Activated naive CD4-positive, alpha-beta T cell (primary cell): Measurements from ENCODE around the gene HSD17B11.
"Not testable (repeated sequence)": the region's sequence is repeated elsewhere in the genome, so short reads cannot be mapped to it uniquely, and the experiment has no call there.

ENCODE experiments used
- DNase-seq, 4 experiments: peaks; one replicate each; lab custom pipeline; 2025; lab: John Stamatoyannopoulos, UW

The HSD17B11 gene

DNA sequence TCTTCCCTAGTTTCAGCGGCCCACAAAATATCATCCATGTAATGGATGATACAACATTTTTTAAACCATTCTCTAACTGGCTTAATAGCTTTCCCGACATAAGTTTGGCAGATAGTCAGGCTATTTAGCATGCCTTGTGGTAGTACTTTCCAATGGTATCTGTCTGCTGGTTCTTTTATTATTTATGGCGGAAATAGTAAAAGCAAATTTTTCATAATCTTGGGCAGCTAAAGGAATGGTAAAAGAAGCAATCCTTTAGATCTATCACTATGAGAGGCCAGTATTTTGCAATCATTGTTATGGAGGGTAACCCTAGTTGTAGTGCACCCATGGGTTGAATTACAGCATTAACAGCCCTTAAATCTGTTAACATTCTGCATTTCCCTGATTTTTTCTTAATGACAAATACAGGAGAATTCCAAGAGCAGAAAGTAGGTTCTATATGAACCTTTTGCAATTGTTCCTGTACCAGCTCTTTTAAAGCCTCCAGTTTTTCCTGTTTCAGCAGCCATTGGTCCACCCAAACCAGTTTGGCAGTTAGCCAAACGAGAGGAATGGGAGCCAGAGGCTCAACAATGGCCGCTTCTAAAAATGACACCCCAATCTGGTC lies 14.3 kb upstream of the HSD17B11 start:
- DNase-seq, result no peak

DNA sequence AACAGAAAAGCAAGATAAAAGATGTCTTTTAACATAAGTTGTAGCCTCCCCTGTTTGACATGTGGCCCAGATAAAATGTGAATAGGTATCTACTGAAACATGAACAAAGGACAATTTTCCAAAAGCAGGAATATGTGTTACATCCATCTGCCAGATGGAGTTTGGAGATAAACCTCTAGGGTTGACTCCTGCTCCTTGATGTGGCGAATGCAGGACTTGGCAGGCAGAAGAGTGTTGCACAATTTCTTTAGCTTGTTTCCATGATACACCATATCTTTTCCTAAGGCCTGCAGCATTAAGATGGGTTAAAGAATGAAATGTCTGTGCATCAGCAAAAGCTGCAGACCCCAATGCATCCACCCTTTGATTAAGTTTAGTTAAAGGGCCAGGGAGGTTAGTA lies 12.7 kb upstream of the HSD17B11 start:
- DNase-seq, result not testable (repeated sequence)

DNA sequence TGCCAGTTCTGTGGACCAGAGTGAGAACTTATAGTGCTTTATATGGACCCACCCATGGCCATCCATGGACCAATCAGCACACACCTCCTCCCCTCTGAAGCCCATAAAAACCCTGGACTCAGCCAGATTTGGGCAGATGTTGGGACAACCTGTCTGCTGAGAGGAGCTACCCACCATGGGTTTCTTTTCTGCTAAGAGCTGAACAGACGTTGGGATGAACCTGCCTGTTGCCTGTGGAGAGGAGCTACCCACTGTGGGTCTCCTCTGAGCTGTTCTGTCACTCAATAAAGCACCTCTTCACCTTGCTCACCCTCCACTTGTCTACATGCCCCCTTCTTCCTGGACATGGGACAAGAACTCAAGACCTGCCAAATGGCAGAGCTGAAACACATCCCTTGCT lies 9.0 kb upstream of the HSD17B11 start:
- no peak for DNase-seq

DNA sequence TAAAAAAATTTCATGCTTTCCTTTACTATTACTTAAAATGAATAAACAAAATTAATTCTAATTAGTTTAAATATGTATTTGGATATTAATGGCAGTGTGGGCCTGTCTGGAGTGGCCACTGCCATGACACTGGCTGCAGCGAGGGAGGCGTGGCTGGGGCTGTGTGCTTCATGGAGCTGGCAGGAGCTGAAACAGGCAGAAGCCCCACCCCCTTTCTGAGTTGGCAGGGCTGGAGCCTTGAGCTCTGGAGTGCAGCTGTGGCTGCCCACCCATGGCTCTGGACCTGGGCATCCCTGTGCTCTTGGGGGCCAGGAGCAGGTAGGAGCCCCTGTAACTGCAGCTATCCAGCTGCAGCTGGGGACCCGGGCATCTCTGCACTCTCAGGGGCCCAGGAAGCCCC lies 8.2 kb upstream of the HSD17B11 start:
- no peak for DNase-seq

DNA sequence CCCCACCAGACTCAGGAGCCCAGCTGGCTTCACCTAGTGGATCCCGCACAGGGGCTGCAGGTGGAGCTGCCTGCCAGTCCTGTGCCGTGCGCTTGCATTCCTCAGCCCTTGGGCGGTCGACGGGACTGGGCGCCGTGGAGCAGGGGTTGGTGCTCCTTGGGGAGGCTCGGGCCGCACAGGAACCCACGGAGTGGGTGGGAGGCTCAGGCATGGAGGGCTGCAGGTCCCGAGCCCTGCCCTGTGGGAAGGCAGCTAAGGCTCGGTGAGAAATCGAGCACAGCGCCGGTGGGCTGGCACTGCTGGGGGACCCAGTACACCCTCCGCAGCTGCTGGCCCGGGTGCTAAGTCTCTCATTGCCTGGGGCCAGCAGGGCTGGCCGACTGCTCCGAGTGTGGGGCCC lies 4.9 kb upstream of the HSD17B11 start:
- DNase-seq, result not testable (repeated sequence)

DNA sequence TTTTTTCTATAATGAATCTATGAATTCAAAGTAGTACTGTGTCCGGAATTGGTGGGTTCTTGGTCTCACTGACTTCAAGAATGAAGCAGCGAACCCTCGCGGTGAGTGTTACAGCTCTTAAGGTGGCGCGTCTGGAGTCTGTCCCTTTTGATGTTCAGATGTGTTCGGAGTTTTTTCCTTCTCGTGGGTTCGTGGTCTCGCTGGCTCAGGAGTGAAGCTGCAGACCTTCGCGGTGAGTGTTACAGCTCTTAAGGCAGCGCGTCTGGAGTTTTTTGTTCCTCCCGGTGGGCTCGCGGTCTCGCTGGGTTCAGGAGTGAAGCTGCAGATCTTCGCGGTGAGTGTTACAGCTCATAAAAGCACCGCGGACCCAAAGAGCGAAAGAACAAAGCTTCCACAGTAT lies 4.1 kb upstream of the HSD17B11 start:
- DNase-seq, result not testable (repeated sequence)

DNA sequence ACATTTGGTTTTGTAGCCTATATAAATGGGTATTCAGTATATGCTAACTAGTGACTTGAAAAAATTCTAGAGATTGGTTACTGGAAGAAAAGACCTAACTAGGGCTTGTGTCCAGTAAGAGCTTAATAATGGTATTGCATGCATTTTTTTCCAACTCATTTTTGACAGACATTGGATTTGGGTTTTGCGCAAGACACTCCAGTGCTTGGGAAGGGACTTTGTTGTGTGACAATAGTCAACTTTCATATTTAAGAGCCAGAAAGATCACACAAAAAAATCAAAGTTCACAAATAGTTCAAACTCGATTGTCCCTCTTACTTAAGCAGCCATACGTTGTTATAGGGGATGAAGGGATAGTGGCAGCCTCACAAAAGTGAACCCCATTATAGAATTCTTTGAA lies 1.2 kb upstream of the HSD17B11 start:
- DNase-seq, result no peak

DNA sequence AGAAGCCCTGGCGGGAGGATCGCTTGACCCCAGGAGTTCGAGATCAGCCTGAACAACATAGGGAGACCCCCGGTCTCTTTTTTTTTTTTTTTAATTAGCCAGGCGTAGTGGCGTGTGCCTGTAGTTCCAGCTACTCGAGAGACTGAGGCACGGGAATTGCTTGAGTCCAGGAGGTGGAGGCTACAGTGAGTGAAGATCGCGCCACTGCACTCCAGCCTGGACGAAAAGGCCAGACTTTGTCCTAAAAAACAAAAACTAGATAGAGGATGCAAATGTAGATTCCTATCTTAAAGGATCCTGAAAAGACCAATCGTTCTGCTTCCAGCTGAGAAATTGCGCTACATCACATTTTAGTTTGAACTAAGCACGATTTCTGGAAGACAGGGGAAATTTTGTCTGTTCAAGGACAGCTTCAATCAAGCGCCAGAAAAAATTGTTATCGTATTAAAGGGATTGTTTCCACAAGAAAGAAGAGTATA lies 627 bp upstream of the HSD17B11 start:
- no peak for DNase-seq

DNA sequence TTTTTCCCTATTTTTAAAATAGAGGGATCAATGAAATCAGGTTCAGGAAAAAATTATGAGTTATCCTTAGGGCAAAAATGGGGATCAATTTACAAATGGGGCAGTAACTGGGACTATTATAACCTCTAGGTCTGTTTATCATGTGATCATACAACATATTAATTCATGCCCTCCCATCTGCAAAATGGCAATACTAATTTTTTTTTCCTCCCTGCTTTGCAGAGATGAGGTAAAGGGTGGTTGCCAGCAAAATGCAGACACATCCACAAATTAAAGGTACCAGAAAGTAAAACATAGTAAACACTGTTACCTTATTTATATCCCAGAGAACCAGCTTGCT lies 467 bp downstream of the HSD17B11 start:
- DNase-seq, result no peak

DNA sequence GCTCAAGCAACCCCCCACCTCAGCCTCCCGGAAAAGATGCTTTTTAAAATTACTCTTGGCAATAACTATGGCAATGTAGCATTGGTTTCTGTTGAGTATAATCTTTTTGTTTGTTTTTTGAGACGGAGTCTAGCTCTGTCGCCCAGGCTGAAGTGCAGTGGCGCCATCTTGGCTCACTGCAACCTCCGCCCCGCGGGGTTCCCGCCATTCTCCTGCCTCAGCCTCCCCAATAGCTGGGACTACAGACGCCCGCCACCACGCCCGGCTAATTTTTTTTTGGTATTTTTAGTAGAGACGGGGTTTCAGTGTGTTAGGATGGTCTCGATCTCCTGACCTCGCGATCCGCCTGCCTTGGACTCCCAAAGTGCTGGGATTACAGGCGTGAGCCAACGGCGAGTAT lies 933 bp downstream of the HSD17B11 start:
- DNase-seq, result not testable (repeated sequence)

DNA sequence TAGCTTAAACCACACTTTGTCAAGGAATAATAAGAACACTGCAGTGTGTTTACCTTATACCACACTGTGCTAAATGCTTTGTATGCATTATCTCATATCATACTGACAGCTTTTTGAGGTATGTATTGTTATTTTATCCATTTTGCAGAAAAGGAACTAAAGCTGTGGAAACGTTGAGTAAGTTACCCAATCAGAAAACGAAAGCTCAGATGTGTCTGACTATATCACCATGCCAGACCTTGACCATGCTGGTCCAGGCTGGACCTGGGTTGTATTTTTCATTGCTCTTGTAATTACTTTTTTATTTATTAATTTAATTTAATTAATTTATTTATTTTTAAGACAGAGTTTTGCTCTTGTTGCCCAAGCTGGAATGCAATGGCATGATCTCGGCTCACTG lies 2.1 kb downstream of the HSD17B11 start:
- no peak for DNase-seq

DNA sequence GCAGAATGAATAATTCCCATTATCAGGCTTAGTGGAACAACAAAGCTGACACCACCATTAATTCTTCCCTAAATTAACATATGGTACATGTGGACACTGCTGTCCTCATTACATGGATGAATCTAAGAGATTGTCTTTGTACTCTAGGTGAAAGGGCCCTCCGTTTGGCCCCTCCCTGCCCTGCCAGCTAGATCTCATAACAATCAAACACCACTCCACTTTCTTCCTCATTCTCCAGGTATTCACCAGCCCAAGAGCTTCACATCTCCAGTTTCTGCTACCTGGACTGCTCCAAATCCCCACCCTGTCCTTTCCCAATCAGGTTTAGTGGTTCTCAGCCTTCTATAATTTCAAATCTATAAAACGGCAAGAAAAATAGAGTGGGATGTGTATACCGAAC lies 3.8 kb downstream of the HSD17B11 start:
- no peak for DNase-seq

DNA sequence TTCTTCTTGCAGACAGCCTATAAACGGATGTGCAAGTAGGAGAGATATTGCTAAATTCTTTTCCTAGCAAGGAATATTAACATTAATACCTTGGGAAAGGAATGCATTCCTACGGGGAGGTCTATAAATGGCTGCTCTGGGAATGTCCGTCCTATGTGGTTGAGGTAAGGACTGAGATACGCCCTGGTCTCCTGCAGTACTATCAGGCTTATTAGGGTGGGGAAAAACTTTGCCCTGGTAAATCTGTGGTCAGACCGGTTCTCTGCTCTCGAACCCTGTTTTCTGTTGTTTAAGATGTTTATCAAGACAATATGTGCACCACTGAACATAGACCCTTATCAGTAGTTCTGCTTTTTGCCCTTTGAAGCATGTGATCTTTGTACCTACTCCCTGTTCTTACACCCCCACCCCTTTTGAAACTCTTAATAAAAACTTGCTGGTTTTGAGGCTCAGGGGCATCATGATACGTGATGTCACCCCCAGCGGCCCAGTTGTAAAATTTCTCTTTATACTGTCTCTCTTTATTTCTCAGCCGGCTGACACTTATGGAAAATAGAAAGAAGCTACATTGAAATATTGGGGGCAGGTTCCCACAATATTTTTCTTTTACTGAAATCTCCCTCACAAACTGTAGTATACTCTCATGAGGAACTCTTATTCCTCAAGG lies 6.4 kb downstream of the HSD17B11 start:
- not testable (repeated sequence) for DNase-seq

DNA sequence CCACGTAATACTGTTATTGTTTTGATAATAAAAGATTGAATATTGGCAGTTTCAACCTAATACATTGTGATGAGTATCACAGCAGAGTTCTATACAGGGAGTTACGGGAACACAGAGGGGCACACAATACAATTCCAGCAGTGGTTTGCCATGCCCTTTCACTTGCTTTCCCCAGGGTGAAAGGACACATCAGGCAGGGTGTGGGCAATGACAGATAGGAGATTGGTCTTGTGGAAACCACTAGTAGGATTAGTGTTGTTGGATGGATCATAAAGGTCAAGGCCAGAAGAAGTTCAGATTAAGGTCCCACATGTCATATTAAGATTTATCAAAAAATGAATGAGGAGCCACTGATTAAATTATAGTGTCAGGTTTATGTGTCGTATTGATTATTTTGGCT lies 8.1 kb downstream of the HSD17B11 start:
- DNase-seq, result no peak

DNA sequence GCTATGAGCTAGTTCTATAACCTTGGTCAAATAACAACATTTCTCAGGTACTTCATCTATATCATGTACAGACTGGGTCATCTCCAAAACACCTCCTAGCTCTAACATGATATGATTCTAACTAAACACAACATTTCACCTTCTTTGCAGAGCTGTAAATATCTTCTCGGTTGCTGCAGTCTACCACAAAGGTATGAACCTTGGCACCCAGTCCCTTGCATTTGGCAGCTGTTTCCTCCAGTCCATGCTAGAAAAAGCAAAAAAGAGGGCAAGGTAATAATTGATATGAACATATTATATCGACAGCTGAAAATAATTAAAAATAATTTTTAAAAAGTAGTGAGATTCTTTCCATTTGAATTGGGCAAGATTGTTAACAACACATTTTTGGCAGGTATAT lies 8.9 kb downstream of the HSD17B11 start:
- no peak for DNase-seq

DNA sequence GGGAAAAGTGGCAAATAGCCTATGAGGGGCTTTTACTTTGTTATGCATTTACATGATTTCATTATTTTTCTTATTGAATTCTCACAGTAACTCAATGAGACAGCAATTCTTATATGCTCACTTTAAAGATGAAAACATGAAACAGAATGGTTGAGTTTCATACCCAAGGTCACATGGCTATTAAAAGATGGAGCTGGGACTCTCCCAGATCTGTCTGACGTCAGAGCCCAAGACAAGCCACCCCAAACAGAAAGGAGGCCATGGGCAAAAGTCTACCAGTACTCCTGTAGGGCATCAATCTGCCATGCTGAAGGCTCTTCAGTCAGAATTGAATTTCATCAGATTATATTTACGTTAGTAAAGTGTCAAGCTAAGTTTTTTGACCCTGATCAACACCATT lies 13.2 kb downstream of the HSD17B11 start:
- DNase-seq, result no peak

DNA sequence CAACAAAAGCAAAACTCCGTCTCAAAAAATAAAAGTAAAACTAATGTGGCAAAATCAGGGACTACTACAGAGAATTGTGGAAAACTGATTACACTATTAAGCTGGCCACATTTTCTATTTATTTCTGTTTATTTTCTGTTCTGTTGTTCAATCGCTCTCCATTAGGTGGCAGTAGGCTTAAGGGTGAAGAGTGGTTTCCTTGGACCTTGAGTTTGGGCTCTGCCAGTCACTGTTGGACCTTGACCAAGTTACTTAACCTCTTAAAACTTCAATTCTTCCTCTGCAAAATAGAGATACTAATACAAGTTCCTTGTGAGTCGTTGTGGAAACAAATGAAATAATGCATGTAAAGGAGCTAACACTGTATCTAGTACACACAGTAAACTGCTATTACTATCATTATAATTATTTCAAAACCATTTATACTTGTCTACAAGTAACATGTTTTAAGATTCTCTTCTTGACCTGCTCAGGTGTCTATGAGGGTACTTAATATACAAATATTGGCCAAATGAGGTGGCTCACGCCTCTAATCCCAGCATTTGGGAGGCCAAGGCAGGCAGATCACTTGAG lies 15.2 kb downstream of the HSD17B11 start:
- no peak for DNase-seq

DNA sequence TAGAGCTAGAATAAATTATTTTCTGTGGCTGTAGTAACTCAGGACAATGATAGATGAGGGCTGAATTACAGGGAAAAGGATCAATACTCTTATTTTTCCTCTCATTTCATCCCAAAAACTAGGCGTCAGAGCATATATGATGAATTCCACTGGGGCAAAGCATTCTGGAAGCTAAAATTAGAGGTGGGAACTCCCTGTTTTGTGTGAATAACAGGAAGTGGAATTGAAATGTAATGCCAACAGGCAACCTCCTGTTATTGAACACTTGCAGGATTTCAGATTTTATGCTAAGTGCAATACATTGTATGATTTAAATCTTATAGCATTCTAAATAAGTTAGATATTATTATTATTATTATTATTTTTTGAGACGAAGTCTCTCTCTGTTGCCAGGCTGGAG lies 20.9 kb downstream of the HSD17B11 start:
- no peak for DNase-seq

DNA sequence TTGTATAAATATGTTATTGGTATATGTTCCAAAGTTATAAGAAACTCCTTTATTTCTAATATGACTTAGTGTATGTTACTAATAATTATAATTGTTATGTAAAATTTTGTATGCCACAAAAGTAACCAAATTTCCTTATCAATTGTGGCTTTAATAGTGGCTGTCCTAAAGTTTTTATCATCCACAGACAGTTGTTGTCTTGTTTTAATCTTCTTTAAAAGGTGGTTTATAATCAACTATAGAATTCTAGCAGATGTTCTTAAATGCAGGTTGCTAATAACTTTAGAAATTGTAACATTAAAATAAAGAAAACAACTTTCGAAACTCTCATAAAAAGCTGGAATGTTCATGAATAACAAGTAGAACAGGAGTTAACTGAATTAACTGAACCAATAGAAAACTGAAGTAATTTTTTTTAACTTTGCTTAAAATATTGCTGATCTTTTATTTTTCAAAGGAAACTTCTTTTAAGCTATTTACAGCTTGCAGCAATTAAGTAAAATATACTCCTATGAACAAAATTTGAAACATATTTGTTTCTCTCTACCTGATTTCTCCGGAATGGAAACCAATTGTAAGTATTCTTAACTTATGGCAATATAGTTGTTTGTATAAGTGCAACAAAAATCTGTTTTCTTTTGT lies 24.3 kb downstream of the HSD17B11 start:
- no peak for DNase-seq

DNA sequence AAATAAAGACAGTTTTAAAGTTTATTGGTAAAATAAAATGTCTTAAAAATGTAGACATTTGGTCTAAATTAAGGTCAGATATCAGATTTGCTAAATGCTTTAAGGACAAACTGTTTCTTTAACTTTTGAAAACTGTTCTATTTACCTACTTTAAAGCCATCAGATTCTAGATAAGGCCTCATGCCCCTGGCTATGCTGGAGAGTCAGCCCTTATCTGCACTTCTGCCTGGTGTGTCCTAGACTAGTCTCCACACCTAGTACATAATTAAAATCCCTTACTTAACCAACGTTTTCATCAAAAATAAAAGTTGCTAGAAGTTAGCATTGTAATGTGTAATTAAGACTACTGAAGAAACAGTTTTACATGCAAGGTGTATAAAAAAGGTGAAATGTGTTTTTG lies 25.6 kb downstream of the HSD17B11 start:
- DNase-seq, result no peak

DNA sequence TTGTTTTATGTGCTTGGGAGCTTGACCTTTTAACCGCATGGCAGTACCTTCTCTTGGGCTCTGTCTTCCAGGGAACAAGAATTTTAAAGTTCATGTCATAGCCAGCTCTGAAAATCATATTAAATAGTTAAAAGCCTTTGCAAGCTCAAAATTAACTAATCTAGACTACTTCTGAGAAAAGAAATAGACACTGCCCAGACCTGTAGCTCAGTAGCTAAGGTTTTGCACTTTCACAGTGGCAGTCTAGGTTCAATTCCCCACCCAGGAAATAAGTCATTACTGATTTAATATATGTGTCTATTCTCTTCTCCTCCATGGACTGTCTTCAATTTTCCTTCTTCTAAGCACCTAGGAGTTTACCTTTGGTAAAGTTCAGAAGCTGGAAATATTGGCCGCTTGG lies 27.4 kb downstream of the HSD17B11 start:
- no peak for DNase-seq

DNA sequence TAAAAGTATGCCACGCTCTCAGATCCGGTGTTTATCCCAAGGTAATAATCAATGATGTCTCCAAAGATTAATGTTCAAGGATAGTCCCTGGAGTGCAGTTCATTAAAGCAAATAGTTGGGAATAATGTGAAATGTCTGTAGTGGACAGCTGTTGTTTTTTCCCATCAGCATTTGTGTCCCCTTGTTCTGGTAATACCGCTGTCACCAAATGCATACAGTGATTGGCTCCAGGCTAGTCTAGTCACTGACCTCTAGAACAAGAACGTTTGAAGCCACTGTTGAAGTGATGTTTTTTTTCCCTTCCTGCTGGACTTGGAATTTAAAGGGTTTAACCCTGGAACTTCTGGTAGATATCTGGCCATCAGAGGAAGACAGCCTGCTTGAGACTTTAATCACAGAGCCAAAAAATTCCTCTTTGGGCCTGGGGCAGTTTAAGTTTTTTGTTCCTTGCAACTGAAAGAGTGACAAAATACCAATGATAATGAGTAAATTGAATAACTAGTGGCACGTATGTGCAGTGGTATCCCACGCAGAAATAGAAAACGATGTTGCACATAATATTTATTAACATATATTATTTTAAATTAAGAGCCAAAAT lies 30.6 kb downstream of the HSD17B11 start:
- DNase-seq, result no peak

DNA sequence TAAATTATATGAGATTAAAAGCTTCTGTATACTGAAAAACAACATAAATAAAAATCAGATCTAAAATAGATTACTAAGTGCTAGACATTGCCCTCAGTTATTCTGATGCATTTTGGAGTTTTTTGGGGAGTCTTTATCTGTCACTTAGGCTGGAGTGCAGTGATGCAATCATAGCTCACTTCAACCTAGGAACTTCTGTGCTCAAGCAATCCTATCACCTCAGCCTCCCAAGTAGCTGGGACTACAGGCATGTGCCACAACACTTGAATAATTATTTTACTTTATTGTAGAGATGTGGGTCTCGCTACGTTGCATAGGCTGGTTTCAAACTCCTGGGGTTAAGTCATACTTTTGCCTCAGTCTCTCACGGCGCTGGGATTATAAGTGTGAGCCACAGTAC lies 31.7 kb downstream of the HSD17B11 start:
- DNase-seq, result no peak
